GM12878 (cell line): ENCODE results near the gene HEXIM1. TPM values are rescaled to one million over a fixed set of nuclear protein-coding genes. Genes with fewer than 3 reads are reported as not detected.

Source experiments
- ATF2 ChIP-seq: IDR thresholded peaks from 2 replicates; pipeline ENCODE4 v1.6.1; 2012; ENCODE audit warnings: low read length, inconsistent platforms
- BCL11A ChIP-seq: IDR thresholded peaks from 2 replicates; pipeline ENCODE4 v1.6.1; 2011; ENCODE audit warnings: low read depth, low read length
- CBX5 ChIP-seq: sonication (generic); IDR thresholded peaks from 2 replicates; pipeline ENCODE4 v1.6.1; 2016; ENCODE audit warnings: low read depth, moderate library complexity, mild to moderate bottlenecking, inconsistent platforms
- CHD2 ChIP-seq: IDR thresholded peaks from 2 replicates; pipeline ENCODE4 v1.6.1; 2011; ENCODE audit warnings: low read depth, low read length, improper control_type of control experiment, borderline replicate concordance
- CHD4 ChIP-seq: fragments of 200-600 bp; sonication (generic); IDR thresholded peaks from 2 replicates; pipeline ENCODE4 v1.6.1; 2016; ENCODE audit warnings: mild to moderate bottlenecking
- CREM ChIP-seq: IDR thresholded peaks from 2 replicates; pipeline ENCODE4 v1.6.1; 2014; ENCODE audit warnings: antibody characterized with exemption, low read depth
- MYC ChIP-seq: IDR thresholded peaks from 2 replicates; pipeline ENCODE4 v1.6.1; 2011; ENCODE audit warnings: mild to moderate bottlenecking, low read length, moderate library complexity, inconsistent platforms; ENCODE audit not compliant: insufficient read depth, insufficient replicate concordance, insufficient read length, severe bottlenecking
- NR2C1 ChIP-seq: fragments of 450-650 bp; IDR thresholded peaks from 2 replicates; pipeline ENCODE4 v1.6.1; 2017; ENCODE audit warnings: antibody characterized with exemption, mild to moderate bottlenecking, moderate library complexity
- RB1 ChIP-seq: fragments of 450-650 bp; formaldehyde crosslinking; IDR thresholded peaks from 2 replicates; pipeline ENCODE4 v1.6.1; 2017; ENCODE audit warnings: mild to moderate bottlenecking, borderline replicate concordance
- RBBP5 ChIP-seq: fragments of 200-600 bp; sonication (generic); conservative IDR thresholded peaks from 2 replicates; pipeline ENCODE4 v1.6.1; 2016
- REST ChIP-seq: IDR thresholded peaks from 2 replicates; pipeline ENCODE4 v1.6.1; 2012; ENCODE audit warnings: mild to moderate bottlenecking, low read depth, low read length
- TBL1XR1 ChIP-seq: IDR thresholded peaks from 2 replicates; pipeline ENCODE4 v1.6.1; 2012; ENCODE audit warnings: low read depth, low read length, improper control_type of control experiment
- YBX1 ChIP-seq: fragments of 450-650 bp; IDR thresholded peaks from 2 replicates; pipeline ENCODE4 v1.6.1; 2016; ENCODE audit warnings: antibody characterized with exemption
- YY1 ChIP-seq: IDR thresholded peaks from 2 replicates; pipeline ENCODE4 v1.6.1; 2011; ENCODE audit warnings: low read depth, mild to moderate bottlenecking, low read length
- ZBTB40 ChIP-seq: fragments of 450-650 bp; IDR thresholded peaks from 2 replicates; pipeline ENCODE4 v1.6.1; 2016; ENCODE audit warnings: mild to moderate bottlenecking, moderate library complexity, borderline replicate concordance
- polyA plus RNA-seq, 11 experiments: library from polyadenylated mRNA; depleted of rRNA in 4 of 11; unstranded in 6 of 11; stranded (reverse) in 5 of 11; fragments of >200 nt; fragmentation: Nextera tagmentation in 4 of 11; fragmentation: Illumina TruSeq in 1 of 11; extraction: Ambion mirVana in 4 of 11; extraction: Trizol in 1 of 11; gene quantifications; 1 replicate in 1 of 11; 2 replicates in 10 of 11; pipeline versions ENCODE4 v1.2.1 to v1.2.3, GENCODE V29; 2011 to 2016; ENCODE audit warnings: inconsistent platforms in 2 of 11, missing spikeins in 2 of 11, low read depth in 1 of 11
- total RNA-seq, 4 experiments: library from RNA; depleted of rRNA in 3 of 4; stranded (reverse); fragments of >200 nt in 3 of 4; fragmentation: Illumina TruSeq in 1 of 4; extraction: Trizol in 1 of 4; gene quantifications; 2 replicates each; pipeline versions ENCODE4 v1.2.1 to v1.2.3, GENCODE V29; 2013 to 2021
- TF ChIP-seq, protein P1 (sequence below): fragments of 450-650 bp; IDR thresholded peaks from 2 replicates; pipeline ENCODE4 v1.6.1; 2017; ENCODE audit warnings: borderline replicate concordance
- TF ChIP-seq, protein P2 (sequence below): IDR thresholded peaks from 2 replicates; pipeline ENCODE4 v1.6.1; 2011; ENCODE audit warnings: borderline replicate concordance, low read depth, mild to moderate bottlenecking, moderate library complexity, low read length; ENCODE audit not compliant: insufficient read depth, poor library complexity, severe bottlenecking

Gene HEXIM1
- total and polyA plus RNA-seq, 10 of the 15 experiments (the other 5 are each of a cell fraction or from before 2014, with no cell fraction given) = 1.9 to 24.1 (median 9.0) TPM

GRCh38 chr17:45147581-45148182, 593 bp upstream of the HEXIM1 start (continued):
- peak; percentile 71; the same call in 1 of the 2 replicates for TF ChIP-seq ZBTB40
- TF ChIP-seq YBX1 = no peak
- TF ChIP-seq, protein P1, sequence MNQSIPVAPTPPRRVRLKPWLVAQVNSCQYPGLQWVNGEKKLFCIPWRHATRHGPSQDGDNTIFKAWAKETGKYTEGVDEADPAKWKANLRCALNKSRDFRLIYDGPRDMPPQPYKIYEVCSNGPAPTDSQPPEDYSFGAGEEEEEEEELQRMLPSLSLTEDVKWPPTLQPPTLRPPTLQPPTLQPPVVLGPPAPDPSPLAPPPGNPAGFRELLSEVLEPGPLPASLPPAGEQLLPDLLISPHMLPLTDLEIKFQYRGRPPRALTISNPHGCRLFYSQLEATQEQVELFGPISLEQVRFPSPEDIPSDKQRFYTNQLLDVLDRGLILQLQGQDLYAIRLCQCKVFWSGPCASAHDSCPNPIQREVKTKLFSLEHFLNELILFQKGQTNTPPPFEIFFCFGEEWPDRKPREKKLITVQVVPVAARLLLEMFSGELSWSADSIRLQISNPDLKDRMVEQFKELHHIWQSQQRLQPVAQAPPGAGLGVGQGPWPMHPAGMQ = no peak
- TF ChIP-seq RBBP5 = peak; percentile 77; the same call in 1 of the 2 replicates
- TF ChIP-seq, protein P2, sequence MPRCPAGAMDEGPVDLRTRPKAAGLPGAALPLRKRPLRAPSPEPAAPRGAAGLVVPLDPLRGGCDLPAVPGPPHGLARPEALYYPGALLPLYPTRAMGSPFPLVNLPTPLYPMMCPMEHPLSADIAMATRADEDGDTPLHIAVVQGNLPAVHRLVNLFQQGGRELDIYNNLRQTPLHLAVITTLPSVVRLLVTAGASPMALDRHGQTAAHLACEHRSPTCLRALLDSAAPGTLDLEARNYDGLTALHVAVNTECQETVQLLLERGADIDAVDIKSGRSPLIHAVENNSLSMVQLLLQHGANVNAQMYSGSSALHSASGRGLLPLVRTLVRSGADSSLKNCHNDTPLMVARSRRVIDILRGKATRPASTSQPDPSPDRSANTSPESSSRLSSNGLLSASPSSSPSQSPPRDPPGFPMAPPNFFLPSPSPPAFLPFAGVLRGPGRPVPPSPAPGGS = peak; percentile 34
- TF ChIP-seq RB1 = peak; percentile 95; the same call in 1 of the 2 replicates
- TF ChIP-seq MYC = no peak
- TF ChIP-seq CHD4 = no peak
- peak; percentile 70 for TF ChIP-seq CREM
- TF ChIP-seq ATF2 = peak; percentile 69
- TF ChIP-seq CBX5 = peak; percentile 74; the same call in 1 of the 2 replicates
- TF ChIP-seq YY1 = peak; percentile 90
- peak; percentile 8; the same call in 1 of the 2 replicates for TF ChIP-seq BCL11A
- TF ChIP-seq NR2C1 = no peak
- no peak for TF ChIP-seq REST
- peak; percentile 97 for TF ChIP-seq CHD2
- no peak for TF ChIP-seq TBL1XR1
